ENCODE data around the gene SEMA6B.
"Not testable (repeated sequence)": the region's sequence is repeated elsewhere in the genome, so short reads cannot be mapped to it uniquely, and the experiment has no call there.

The SEMA6B gene

DNA sequence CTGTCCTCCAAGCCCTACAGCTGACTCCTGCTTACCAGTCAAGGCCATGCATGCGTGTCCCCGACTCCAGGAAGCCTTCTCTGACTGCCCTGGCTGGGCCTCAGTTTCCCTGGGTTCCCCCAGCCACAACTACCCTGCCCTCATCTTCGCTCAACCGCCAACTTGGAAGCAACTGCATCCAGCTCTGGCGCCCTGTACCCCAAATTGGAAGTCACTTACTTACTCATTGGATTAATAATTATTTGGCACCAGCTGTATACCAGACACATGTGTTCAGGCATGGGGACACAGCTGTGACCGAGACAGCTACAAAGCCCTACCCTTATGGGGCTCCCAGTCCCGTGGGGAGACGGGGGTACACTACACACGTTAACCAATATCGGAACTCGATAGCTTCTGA lies 10.9 kb upstream of the SEMA6B start:
- no peak for DNase-seq

- no peak for DNase-seq
Observed at GRCh38 chr19:4568886-4569285, 9.4 kb upstream of the SEMA6B start.

GRCh38 chr19:4567584-4568071 lies 8.1 kb upstream of the SEMA6B start:
- peak; percentile 56 to 58 for DNase-seq

- no peak for DNase-seq
Observed at GRCh38 chr19:4566402-4567051, 7.0 kb upstream of the SEMA6B start.

DNA sequence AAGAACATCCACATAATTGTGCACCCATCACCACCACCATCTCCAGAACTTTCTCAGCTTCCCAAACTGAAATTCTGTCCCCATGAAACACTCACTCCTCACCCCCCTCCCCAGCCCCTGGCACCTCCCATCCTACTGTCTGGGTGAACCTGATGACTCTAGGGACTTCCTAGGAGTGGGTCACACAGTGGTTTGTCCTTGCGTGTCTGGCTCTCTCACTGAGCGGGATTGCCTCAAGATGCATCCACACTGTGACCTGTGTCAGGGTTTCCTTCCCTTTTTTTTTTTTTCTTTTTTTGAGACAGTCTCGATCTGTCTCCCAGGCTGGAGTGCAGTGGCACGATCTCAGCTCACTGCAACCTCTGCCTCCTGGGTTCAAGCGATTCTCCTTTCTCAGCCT lies 4.1 kb upstream of the SEMA6B start:
- DNase-seq = not testable (repeated sequence)

DNA sequence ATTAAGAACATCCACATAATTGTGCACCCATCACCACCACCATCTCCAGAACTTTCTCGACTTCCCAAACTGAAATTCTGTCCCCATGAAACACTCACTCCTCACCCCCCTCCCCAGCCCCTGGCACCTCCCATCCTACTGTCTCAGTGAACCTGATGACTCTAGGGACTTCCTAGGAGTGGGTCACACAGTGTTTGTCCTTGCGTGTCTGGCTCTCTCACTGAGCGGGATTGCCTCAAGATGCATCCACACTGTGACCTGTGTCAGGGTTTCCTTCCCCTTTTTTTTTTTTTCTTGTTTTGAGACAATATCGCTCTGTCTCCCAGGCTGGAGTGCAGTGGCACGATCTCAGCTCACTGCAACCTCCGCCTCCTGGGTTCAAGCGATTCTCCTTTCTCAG lies 2.6 kb upstream of the SEMA6B start:
- not testable (repeated sequence) for DNase-seq

GRCh38 chr19:4557971-4558941 lies 1.2 kb downstream of the SEMA6B start:
- peak in 1 of 2 experiments; percentile 22 for DNase-seq

- no peak for DNase-seq
Observed at GRCh38 chr19:4557144-4557970, 2.1 kb downstream of the SEMA6B start.

GRCh38 chr19:4556597-4557127 lies 2.8 kb downstream of the SEMA6B start:
- no peak for DNase-seq

GRCh38 chr19:4555657-4556561 lies 3.6 kb downstream of the SEMA6B start:
- DNase-seq = no peak

- no peak for DNase-seq
Observed at GRCh38 chr19:4554717-4555116, 4.8 kb downstream of the SEMA6B start.

DNA sequence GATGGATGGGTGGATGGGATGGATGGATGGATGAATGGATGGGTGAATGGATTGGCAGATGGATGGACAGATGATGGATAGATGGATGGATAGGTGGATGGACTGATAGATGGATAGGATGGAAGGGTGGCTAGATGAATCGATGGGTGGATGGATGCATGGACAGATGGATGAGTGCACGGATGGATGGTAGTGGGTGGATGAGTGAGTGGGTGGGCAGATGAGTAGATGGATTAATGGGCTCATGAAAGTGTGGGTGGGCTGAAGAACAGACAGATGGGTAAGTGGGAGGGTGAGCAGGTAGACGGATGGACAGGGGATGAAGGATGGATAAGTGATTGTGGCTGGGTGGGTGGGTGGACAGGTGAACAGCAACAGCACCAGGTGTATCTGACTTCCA lies 5.7 kb downstream of the SEMA6B start:
- no peak for DNase-seq

DNA sequence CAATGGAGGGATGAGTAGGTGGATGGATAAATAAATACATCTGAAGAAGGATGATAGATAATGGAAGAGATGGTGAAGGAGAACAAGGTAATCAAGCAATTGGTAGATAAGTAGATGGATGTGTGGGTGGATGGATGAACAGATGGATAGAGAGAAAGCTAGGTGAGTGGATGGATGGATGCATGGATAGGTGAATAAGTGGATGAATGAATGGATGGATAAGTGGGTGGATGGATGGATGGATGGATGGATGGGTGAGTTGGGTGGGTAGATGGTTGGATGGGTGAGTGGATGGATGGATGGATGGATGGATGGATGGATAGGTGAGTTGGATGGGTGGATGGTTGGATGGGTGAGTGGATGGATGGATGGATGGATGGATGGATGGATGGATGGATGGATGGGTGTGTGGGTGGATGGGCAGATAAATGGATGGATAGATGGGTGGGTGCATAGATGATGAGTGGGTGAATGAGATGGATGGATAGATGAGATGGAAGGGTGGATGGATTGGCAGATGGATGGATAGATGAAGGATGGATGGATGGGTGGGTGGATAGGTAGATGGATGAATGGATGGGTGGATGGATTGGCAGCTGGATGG lies 6.3 kb downstream of the SEMA6B start:
- DNase-seq = no peak

DNA sequence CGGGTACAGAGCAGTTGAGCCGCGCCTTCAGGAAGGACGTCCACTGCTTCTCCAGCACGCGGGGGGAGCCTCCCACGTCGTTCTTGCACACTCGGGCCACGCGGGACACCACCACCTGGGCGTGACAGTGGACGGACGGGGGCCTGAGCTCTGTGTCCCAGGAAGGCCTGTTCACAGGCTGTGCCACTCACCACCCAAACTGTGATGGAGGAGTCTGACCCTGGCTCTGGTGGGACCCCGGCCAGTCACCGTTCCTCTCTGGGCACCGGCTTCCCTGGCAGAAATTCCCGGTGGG lies 7.0 kb downstream of the SEMA6B start:
- no peak for DNase-seq

- DNase-seq = no peak
Observed at GRCh38 chr19:4550479-4551050, 8.9 kb downstream of the SEMA6B start.

DNA sequence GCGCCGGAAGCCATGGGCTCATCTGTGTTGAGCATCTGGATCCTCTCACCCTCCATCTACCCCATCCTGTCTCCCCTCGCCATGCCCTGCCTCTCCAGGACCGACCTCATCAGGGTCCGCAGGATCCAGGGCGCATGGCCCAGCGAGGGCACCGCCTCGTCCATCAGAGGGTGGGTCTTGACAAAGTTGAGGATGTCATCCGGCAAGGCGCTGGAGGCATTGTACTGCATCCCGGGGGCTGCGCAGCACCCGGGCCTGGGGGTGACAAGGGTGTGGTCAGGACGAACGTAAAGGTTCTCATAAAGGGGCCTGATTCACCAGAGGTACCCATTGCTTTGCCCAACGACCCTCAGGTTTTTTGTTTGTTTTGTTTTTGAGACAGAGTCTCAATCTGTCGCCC lies 9.5 kb downstream of the SEMA6B start:
- no peak for DNase-seq

- DNase-seq = no peak
Observed at GRCh38 chr19:4548238-4548584, 11.3 kb downstream of the SEMA6B start.

DNA sequence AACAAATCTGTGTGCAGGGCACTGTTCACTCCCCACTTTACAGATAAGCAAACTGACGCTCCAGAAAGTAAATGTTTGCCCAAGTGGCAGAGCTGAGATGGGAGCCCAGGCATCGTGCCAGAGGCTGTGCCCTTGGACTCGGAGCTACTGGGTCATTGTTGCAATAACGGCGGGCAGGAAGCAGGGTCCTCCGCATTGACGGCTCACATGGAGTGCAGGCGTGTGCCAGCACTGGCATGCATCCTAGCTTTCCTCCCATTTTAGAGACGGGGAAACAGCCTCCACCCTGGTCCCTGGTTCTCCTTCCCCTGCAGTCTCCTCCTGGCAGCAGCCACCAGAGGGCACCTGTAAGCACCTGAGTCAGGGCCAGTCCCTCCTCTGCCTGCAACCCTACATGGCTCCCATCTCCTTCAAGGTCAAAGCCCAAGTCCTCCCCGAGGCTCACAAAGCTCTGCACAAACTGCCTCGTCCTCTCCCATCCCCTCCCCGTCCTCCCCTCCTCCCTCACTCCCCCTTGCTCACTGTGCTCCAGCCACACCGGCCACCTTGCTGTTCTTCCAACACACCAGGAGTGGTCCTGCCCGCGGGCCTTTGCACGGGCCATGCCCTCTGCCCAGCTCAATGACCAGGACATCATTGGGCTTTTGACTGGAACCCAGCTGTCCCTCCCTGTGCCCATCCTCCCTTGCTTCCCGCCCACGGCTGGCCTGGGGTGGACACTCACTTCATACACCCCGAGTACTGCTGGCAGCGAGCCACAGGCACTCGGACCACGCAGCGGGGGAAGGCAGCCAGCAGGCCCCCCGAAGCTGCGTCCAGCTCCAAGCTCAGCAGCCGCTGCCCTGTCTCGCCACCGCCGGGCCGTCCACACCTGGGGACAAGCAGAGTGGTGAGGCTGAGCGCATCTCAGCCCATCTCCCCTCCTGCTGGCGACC lies 11.9 kb downstream of the SEMA6B start:
- no peak for DNase-seq

GRCh38 chr19:4543842-4544647 lies 15.4 kb downstream of the SEMA6B start:
- DNase-seq = no peak
